AG10803 (cell line): ENCODE results near the gene ATG5.

Source experiments
- DNase-seq: peaks from one replicate; pipeline ENCODE4 v3.0.0; 2010; ENCODE audit warnings: low read depth
- H3K4me3 ChIP-seq: 2 replicates; pipeline ENCODE4 v1.5.1; 2011; ENCODE audit warnings: mild to moderate bottlenecking, low read length, control low read depth
- TF ChIP-seq, protein P1 (sequence below): conservative IDR thresholded peaks from 2 replicates; pipeline ENCODE4 v1.5.1; 2011; ENCODE audit warnings: mild to moderate bottlenecking, low read length, control low read depth, inconsistent platforms

ATG5 gene

DNA sequence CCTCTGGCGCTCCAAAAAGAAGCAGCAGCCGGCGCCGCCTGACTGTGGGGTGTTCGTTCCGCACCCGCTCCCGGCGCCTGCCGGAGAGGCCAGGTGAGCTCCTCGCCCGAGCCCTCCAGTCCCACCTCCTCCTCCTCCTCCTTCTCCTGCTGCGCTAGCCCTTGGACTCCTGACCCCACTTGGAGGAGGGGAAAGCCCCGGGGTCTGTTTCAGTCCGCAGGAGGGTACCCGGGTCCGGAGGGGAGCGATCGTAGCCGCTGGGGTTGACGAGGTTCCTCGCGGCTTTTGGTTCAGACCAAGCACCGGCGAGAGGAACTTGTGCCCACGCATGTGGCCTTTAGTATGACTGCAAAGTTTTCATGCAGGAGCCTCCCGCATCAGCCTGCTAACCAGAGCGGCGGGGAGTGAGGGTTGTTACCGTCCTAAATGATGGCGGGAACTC is 35.5 kb upstream of the ATG5 start:
- DNase-seq: no peak
- TF ChIP-seq, protein P1, sequence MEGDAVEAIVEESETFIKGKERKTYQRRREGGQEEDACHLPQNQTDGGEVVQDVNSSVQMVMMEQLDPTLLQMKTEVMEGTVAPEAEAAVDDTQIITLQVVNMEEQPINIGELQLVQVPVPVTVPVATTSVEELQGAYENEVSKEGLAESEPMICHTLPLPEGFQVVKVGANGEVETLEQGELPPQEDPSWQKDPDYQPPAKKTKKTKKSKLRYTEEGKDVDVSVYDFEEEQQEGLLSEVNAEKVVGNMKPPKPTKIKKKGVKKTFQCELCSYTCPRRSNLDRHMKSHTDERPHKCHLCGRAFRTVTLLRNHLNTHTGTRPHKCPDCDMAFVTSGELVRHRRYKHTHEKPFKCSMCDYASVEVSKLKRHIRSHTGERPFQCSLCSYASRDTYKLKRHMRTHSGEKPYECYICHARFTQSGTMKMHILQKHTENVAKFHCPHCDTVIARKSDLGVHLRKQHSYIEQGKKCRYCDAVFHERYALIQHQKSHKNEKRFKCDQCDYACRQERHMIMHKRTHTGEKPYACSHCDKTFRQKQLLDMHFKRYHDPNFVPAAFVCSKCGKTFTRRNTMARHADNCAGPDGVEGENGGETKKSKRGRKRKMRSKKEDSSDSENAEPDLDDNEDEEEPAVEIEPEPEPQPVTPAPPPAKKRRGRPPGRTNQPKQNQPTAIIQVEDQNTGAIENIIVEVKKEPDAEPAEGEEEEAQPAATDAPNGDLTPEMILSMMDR: no peak
- H3K4me3 ChIP-seq: peak overlapping the region; percentile 33

DNA sequence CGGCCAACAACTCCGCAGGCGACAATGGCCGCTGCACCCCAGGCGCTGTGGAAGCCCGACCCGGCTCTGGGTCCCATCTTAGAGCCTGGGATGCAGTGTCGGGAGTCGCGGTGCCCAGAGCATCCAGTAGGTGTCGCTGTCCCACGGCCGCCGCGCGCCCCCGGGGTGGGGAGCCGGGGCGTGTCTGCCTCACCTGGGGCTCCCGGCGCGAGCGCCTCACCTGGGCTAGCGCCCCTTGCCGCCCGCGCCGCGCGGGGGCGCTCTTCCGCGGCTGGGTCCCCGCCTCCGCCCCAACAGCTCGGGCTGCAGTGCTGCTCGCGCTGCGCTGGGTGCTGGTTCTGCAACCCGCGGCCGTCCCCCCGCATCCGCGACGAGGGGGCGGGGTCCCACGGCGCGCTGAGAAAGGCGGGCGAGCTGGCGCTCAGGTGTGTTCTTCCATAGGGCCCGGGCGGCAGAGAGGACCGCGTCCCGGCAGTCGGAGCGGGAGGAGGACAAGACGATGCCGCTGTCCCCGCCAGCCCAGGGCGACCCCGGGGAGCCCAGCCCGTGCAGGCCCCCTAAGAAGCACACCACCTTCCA is 34.9 kb upstream of the ATG5 start, which contains the start of gene CRYBG1:
Gene CRYBG1, plus strand, starts transcription at position 308 of the 579 bp plus-strand sequence. Its CDS starts 192 bp downstream, at position 500.
- no peak for DNase-seq
- H3K4me3 ChIP-seq: peak within 1 kb of the TSS; percentile 33

DNA sequence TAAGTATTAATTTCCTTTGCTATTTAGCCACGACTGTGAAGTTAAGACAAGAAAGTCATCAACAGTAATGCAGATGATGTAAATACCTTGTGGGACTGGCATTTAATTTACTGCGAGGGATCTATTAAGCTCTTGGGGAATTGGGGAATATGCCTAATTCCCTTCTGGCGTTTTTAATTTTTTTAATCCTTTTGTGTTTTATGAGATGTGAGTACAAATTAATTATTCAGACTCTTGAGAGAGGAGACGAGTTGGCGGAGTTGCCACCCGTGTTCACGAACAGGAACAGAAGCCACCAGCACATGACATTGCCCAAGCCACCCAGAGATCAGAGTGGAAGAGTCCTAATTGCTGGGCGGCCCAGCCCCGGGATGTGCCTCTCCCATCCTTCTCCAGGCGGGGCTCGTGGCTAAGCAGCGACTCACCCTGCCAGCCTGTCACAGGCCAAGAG is 34.4 kb upstream of the ATG5 start:
- TF ChIP-seq, protein P1: no peak
- peak overlapping the region; percentile 29 for H3K4me3 ChIP-seq
- no peak for DNase-seq

More for the DNA sequence above, 34.9 kb upstream of the ATG5 start, which contains the start of gene CRYBG1:
- TF ChIP-seq, protein P1: peak; percentile 55

DNA sequence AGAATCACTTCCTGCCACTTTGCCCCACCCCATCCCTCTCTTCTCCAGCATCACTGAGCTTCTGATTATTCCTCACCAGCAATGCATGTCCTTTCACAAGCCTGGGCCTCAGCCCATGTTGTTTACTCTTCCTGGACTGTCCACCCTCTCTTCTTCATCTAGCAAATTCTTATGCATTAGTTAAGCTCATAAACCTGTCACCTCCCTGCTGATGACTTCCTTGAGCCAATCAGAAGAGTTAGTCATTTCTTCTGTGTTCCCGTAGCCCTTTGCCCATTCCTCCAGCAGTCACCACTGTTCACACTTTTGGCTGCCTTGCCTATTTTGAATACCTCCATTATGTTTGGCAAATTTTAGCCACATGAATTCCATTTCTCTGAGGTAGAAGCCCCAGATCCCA is 30.8 kb upstream of the ATG5 start:
- H3K4me3 ChIP-seq: no peak overlapping the region
- peak; percentile 27 for DNase-seq
- TF ChIP-seq, protein P1: no peak

DNA sequence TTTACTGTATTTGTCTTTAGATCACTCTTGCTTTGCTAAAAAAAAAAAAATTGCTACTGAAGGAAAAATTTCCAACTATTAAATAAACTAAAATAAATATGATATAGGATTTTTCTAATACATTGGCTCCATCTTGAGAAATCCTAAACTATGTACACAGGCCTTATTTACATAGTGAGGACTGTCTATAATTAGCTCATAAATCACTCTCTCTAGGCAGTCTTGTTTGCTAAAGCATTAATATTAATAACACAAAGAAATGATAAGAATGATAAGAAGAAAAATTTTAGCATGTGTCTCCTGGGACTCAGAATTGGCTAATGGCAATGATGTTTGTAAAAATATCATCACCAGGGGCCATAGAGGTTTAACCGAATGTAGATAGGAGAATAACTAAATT is 21.7 kb upstream of the ATG5 start:
- TF ChIP-seq, protein P1: no peak
- no peak overlapping the region for H3K4me3 ChIP-seq
- no peak for DNase-seq

DNA sequence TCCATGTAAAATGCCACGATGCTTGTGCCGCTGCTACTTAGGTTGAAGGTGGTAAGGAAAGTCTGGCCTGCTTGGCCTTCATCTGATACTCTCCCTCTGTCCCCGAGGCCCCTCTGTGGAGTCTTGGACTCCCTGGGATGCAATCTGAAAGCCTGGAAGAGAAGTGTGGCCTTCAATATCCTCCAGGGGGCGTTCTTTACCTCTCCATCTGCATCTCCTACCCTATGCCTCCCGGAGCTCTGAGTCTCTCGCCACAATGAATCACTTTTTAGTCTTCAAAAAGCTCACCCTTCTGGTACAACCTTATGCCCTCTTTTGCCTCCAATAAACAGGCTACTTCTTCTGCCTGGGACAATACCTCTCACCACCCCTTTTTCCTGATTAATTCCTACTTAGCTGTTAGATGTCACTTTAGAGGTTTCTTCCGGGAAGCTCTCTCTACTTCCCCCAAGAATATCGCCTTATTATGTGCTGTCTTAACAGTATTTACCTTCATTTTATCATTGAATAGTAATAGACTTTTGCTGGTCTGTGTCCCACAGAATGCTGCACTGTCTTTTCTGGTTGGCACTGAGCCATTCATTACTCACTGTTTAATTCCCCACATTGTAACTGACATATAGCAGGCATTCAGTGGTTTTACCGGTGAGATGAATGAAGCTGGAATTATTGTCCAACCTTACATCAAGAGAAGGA is 13.9 kb upstream of the ATG5 start:
- H3K4me3 ChIP-seq: no peak overlapping the region
- DNase-seq: peak; percentile 68
- TF ChIP-seq, protein P1: peak; percentile 86
